TTC549 (cell line): ENCODE data around the gene KCNA2.

Experiments used
- FAIRE-seq: peaks from 2 replicates; lab custom pipeline; 2012; peaks lifted over from hg19 to GRCh38; lab: Jason Lieb, UNC

KCNA2 gene

GRCh38 chr1:110565565-110565964, 40.6 kb downstream of the KCNA2 start:
- no peak for FAIRE-seq

GRCh38 chr1:110563089-110563488, 43.1 kb downstream of the KCNA2 start:
- FAIRE-seq, result no peak

- no peak for FAIRE-seq
Measured at GRCh38 chr1:110561596-110561995, 44.6 kb downstream of the KCNA2 start.

- no peak for FAIRE-seq
Measured at GRCh38 chr1:110559157-110559556, 47.0 kb downstream of the KCNA2 start.

- FAIRE-seq, result no peak
Measured at GRCh38 chr1:110557481-110557880, 48.7 kb downstream of the KCNA2 start.

GRCh38 chr1:110556471-110556807, 49.7 kb downstream of the KCNA2 start:
- FAIRE-seq, result no peak

- FAIRE-seq, result no peak
Measured at GRCh38 chr1:110555807-110556470, 50.2 kb downstream of the KCNA2 start.

GRCh38 chr1:110554871-110555801, 51.0 kb downstream of the KCNA2 start:
- no peak for FAIRE-seq

- FAIRE-seq, result no peak
Measured at GRCh38 chr1:110551278-110551809, 54.8 kb downstream of the KCNA2 start.

- no peak for FAIRE-seq
Measured at GRCh38 chr1:110549831-110550230, 56.3 kb downstream of the KCNA2 start.

- FAIRE-seq, result no peak
Measured at GRCh38 chr1:110548381-110548780, 57.8 kb downstream of the KCNA2 start.

- FAIRE-seq, result no peak
Measured at GRCh38 chr1:110547017-110547416, 59.1 kb downstream of the KCNA2 start.

GRCh38 chr1:110545492-110545891, 60.7 kb downstream of the KCNA2 start:
- no peak for FAIRE-seq

- FAIRE-seq, result no peak
Measured at GRCh38 chr1:110544753-110545152, 61.4 kb downstream of the KCNA2 start.
